Fibroblast of mammary gland (primary cell): ENCODE data around the gene PIWIL4.

Source experiments
- DNase-seq: peaks from one replicate; pipeline ENCODE4 v3.0.0-alpha.2; 2010; ENCODE audit warnings: low read depth
- H3K4me3 ChIP-seq: 2 replicates; pipeline ENCODE4 v1.5.1; 2011; ENCODE audit warnings: low read depth, mild to moderate bottlenecking, low read length, moderate library complexity; ENCODE audit not compliant: control insufficient read depth
- CTCF ChIP-seq: conservative IDR thresholded peaks from 2 replicates; pipeline ENCODE4 v1.5.1; 2011; ENCODE audit warnings: low read depth, low read length, inconsistent platforms; ENCODE audit not compliant: control insufficient read depth, insufficient read depth

PIWIL4 gene

GRCh38 chr11:94658386-94658785 is 91.2 kb downstream of the PIWIL4 start:
- no peak overlapping the region for H3K4me3 ChIP-seq
- TF ChIP-seq CTCF, result no peak
- DNase-seq, result no peak

- DNase-seq, result no peak
- no peak overlapping the region for H3K4me3 ChIP-seq
- no peak for TF ChIP-seq CTCF
These were observed 91.7 kb downstream of the PIWIL4 start for GRCh38 chr11:94658888-94659287.

GRCh38 chr11:94661444-94661843 is 94.3 kb downstream of the PIWIL4 start:
- no peak for TF ChIP-seq CTCF
- no peak overlapping the region for H3K4me3 ChIP-seq
- no peak for DNase-seq

GRCh38 chr11:94662065-94662779 is 95.1 kb downstream of the PIWIL4 start:
- no peak for DNase-seq
- TF ChIP-seq CTCF, result no peak
- H3K4me3 ChIP-seq, result no peak overlapping the region

GRCh38 chr11:94662846-94663390 is 95.8 kb downstream of the PIWIL4 start:
- no peak for DNase-seq
- no peak for TF ChIP-seq CTCF
- no peak overlapping the region for H3K4me3 ChIP-seq

GRCh38 chr11:94664346-94664745 is 97.2 kb downstream of the PIWIL4 start:
- H3K4me3 ChIP-seq, result no peak overlapping the region
- no peak for TF ChIP-seq CTCF
- DNase-seq, result peak; percentile 34

- no peak for DNase-seq
- no peak overlapping the region for H3K4me3 ChIP-seq
- TF ChIP-seq CTCF, result no peak
These were observed 98.0 kb downstream of the PIWIL4 start for GRCh38 chr11:94665116-94665659.
